Activated naive CD8-positive, alpha-beta T cell treated with anti-CD3 and anti-CD28 coated beads, Interleukin-2, amount 50 U/mL, for 16 hours (primary cell): ENCODE data around the gene SORCS2.

ENCODE experiments used
- DNase-seq: peaks from one replicate; pipeline ENCODE4 v3.0.0-alpha.2; 2020; ENCODE audit warnings: low read depth, low spot score

Gene SORCS2

DNA sequence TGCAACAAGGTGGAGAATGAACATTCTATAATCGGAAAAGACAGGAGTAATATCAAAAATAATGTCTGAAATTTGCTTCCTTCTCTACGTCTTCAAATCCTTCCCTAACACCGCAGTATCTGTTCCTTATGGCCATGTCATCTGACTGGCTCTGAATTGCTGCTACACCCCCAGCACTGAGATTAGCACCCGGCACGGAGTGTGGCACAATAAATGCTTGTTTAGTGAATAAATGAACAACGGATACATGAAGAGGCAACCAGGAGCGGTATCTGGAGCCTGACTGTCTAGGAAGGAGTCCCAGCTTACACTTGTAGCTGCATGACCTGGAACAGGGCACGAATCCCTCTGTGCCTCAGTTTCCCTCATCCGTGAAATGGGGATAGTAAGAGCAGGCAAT lies 583.1 kb downstream of the SORCS2 start:
- no peak for DNase-seq

DNA sequence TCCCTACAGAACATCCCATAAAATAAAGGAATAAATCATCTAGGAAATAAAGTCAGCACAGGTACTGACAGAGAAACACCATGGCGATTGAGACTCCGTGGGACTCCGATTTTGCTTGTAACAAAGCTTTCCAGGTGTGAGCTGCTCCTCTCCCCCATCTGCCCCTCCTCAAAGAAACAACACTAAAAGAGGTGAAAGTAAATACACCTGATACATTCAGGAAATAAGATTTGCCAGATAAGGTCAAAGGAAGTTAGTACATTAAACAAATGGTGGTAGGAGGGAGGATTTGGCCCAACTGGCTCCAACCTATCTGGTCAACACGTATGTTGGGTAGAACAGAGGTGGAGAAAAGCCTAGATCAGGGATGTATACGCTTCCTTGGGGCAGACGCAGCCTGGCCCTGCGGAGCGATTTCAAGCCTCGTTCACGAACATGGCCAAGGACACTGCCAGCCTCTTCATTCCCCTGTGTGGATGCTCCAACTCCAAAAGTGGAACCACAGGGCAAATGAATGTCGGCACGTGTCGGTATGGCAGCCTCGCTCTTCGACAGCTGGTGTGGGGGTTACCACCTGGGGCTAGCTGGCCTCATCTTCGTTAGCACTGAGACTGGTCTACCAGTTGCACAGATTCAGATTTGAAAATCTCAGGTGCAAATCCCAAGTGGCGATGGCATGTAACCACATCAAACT lies 584.8 kb downstream of the SORCS2 start:
- no peak for DNase-seq

- DNase-seq: no peak
These were observed 585.7 kb downstream of the SORCS2 start for GRCh38 chr4:7777871-7778509.

- no peak for DNase-seq
These were observed 586.4 kb downstream of the SORCS2 start for GRCh38 chr4:7778510-7779431.

DNA sequence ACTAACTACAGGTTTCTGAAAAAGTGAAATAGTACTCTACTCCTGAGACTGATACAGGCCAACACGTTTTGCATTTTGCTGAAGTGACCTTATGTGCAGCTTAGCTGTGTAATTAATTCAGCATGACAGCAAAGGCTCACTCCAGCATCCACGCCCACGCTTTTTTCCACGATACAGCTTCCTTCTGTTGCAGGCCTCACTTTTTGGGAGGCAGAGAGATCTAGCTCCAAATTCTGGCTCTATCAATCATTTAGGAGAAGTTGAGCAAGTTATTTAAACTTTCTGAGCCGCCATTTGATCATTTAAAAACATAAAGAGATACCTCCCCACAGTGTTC lies 587.1 kb downstream of the SORCS2 start:
- DNase-seq: no peak

DNA sequence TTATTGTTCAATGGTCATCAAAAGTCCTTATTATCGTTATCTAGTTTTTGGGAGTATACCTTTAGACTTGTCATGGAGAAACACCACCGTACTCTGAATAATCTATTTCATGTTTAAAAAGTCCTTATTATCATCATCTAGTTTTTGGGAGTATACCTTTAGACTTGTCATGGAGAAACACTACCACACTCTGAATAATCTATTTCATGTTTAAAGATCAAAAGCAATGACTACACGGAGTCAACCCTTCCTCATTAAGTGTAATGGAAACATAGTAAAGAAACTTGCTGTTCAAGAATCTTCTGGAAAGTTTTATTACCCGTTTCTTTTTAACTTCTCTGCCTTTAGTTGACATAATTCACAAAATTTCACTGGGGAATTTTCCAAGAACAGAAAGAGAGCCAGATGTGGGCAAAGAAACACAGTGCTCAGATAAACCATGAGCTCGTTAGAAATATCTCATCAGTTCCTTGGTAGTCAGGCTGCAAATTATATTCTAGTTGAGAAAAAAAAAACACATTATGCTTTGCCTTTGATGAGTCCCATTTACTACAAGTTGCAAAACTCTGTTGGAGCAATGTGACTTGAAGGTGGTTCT lies 588.5 kb downstream of the SORCS2 start:
- DNase-seq: no peak

GRCh38 chr4:7781366-7781765 lies 589.0 kb downstream of the SORCS2 start:
- DNase-seq: no peak

DNA sequence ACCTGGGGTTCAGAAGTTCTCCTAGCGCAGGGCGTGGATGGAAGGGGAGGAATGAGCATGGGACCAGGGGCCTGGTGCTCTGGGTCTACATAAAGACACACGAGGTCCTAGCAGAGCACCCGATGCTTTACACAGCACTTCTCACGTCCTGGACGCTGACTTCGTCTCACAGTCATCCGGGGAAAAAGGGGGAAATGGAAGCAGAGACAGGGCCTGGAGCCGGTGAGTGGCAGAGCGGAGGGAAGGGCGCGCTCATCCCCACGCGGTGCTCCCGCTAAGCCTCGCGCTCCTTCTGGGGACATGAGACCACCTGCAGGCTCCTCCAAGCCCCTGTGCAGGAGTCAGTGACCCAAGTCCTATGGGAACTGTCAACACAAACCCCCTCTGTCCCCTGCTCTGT lies 589.7 kb downstream of the SORCS2 start:
- no peak for DNase-seq

- DNase-seq: no peak
These were observed 590.4 kb downstream of the SORCS2 start for GRCh38 chr4:7782783-7783182.

- DNase-seq: no peak
These were observed 591.2 kb downstream of the SORCS2 start for GRCh38 chr4:7783541-7783940.

DNA sequence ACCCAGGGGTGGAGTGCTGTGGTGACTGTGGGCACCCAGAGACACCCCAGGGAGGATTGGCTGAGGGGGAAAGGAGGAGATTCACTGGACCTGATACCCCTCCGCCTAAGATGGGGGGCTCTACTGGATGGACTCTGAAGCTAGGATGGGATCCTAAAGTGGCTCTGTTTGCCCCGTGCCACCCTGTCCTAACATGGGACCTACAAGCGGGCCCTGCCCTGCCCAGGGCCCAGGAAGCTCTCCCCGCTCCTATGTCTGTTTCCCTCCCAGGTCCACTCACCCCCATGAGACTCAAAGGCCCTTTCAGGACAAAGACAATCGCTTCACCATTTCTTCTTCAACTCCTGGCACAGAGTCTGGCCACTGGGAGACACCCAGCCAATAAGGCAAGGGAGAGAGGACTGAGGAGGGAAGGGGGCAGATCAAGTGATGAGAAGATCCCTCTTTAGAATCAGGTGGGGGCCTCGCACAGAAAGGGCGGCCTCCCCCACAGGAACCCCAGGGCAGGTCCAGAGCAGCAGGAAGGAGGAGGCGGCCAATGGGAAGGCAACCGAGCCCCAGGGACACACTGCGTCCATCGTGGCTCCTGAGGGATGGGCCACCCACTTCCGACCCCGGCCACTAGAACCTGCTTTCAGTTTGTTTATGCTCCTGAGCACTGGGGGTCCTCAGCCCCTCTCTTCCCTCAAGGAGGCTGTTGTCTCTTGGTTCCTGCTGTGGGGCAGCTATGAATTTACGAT lies 592.0 kb downstream of the SORCS2 start:
- no peak for DNase-seq

GRCh38 chr4:7785017-7785416 lies 592.7 kb downstream of the SORCS2 start:
- DNase-seq: no peak

DNA sequence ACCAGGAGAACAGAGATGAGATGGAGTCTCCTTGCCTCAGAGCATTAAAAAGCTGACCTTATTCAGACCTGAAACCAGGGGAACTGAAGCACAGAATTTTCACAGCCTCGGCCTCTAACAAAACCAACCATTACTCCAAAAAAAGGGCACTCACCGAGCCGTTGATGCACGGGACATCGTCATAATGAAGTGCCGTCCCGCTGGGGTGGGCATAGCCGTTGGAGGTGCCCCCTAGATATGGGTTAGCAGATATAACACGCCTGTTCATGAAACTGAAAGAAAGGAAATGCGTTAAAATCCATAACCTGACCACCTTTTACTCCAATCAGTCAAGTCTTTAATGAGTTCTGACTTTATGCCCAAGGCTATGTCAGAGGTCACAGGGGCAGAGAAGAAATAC lies 593.7 kb downstream of the SORCS2 start:
- no peak for DNase-seq

DNA sequence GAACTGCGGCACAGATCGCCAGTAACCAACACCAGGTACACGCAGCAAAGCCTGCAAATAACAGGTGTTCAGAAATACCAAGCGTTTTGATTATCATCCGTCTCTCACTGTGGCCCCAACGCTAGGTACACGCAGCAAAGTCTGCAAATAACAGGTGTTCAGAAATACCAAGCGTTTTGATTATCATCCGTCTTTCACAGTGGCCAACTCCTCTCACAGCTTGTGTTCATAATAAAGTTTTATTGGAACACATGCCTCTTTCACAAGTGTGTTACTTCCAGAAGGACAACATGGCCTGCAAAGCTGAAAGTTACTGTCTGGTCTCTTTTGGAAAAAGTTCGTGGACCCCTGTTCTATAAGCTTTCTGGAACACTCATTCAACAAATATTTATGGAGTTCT lies 594.2 kb downstream of the SORCS2 start:
- DNase-seq: no peak

DNA sequence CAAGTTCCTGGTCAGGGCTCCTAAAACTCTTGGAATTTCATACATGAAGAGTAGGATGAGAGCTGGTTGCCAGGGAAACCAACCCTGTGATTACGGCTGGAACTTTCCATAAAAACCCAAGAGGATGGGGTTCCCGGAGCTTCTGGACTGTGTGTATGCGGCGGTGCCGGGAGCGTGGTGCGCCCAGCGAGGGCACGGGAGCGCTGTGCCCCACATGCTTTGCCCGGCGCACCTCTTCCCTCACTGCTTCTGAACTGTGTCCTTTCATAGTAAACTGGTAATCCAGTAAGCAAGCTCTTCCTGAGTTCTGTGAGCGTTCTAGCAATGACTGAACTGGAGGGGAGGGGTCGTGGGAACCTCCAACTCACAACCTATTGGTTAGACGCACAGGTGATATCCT lies 594.7 kb downstream of the SORCS2 start:
- DNase-seq: no peak

DNA sequence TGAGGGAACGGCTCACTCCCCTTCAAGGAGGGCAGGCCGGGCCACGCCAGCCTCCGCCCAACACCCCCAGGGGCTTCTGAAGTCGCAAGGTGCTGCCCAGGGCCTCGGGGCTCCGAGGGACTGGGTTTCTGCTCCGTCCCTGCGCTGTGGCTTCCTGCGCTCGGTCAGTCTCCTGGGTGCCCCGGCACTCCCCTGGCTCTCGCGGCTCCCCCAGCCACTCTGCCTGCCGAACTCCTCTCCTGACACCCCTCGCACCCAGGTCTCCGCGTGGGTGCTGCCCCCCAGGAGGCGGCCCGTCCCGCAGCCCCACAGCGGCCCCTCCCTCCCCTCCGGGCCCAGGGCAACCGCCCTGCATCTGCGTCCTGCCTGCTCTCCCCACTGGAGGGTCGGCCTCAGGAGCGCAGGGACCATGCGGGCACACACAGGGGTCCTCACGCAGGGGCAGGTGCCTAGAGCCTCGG lies 595.4 kb downstream of the SORCS2 start:
- no peak for DNase-seq

DNA sequence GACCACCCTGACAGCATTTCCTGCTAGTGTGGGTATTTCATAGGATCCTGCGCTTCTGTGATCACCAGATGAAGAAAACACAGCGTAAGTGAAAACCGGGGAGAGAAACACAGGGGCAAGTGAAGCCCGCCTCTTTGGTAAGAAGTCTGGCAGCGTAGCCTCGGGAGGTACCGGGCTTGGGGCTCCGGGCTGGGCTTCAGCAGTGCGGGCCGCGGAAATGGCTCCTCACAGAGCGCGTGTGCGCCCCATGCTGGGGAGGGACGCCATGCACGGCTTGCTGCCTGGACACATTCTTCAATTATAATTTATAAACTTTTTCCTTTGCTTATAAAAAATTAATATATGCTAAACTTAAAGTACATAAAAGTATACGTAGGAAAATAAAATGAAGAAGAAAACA lies 595.9 kb downstream of the SORCS2 start:
- DNase-seq: no peak

DNA sequence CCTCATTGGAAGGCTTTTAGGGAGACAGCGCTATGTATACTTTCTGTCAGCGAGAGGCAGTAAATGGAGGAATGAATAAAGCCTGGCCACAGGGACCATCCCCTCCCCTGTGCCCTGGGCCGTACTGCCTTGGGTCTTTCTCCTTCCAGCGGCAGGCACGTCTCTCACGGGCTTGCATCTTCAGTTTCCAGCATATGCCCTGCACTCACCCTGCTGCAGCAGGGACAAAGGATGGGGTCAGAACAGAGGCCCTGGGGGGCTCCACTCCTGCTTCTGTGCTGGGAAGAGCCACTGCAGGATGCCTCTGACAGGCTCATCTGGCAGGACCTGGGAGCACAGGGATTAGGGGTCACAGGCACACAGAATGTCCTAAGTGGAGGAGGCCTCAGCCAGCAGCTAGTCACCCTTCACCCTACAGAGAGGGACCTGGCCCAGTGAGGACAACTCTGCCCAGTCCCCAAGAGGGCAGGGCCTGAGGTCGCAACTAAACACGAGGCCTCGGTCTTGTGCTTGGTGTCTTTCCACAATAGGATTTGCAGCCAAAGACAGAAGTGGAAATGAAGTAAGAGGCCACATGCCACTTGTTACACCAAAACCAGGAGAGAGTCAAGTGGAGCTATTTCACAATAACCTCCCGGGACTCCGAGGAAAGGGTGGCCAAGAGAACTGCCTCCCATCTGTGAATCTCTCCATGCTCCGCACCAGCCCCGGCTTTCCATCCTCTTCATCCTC lies 596.5 kb downstream of the SORCS2 start:
- no peak for DNase-seq

DNA sequence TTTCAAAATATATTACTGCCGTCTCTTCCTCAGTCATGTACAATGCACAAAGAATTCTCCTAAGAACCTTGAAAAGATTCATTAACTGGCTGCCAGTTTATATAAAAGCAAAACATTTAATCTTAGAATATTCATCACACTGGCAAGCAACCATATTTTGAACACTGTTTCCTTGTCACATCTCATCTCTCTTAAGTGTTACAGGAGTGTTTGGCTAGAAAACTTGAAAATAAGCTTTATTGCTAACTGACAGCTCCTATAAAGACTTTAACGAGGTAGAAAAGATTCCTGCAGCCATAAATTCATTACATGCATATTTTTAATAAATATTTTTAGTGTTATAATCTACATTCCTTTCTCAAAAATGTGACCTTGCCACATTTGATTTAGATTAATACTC lies 597.7 kb downstream of the SORCS2 start:
- no peak for DNase-seq

DNA sequence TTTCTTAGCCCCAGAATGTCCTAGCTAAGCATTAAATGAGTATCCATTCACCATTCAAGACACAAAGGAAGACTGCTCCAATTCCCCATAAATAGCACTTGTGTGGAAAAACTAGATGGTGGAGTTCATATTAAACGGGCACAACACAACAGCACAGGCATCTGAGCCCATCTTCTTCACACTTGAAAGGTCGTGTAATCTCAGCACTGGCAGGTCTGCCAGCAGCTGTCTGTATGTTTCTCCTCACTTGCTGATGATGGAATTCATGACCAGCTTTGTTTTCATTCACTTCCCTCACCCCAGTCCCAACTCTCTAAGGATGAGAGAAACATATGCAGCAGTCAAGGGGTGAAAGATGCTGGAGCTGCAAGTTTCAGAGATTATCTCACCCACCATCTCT lies 598.7 kb downstream of the SORCS2 start:
- DNase-seq: no peak
